HepG2 (cell line): Measurements from ENCODE around the gene HPCAL1. TPM values are rescaled to one million over a fixed set of nuclear protein-coding genes. Genes with fewer than 3 reads are reported as not detected.

Experiments used
- CHD2 ChIP-seq: IDR thresholded peaks from 2 replicates; pipeline ENCODE4 v1.6.1; 2011; ENCODE audit warnings: low read depth, low read length, improper control_type of control experiment
- FIP1L1 ChIP-seq: fragments of 200-400 bp; formaldehyde crosslinking; IDR thresholded peaks from 2 replicates; pipeline ENCODE4 v1.6.1; 2018; ENCODE audit warnings: low read depth, mild to moderate bottlenecking, low read length, moderate library complexity, borderline replicate concordance; ENCODE audit not compliant: insufficient read depth
- HOXD1 ChIP-seq: sonication (generic); formaldehyde crosslinking; IDR thresholded peaks from 2 replicates; pipeline ENCODE4 v1.5.0; 2020; ENCODE audit warnings: missing genetic modification reagents
- MAFG ChIP-seq: sonication (generic); formaldehyde crosslinking; IDR thresholded peaks from 2 replicates; pipeline ENCODE4 v1.5.1; 2020; ENCODE audit warnings: mild to moderate bottlenecking, missing genetic modification reagents
- MXD4 ChIP-seq: IDR thresholded peaks from 2 replicates; pipeline ENCODE4 v1.6.1; 2016; ENCODE audit warnings: mild to moderate bottlenecking, missing biosample characterization, missing genetic modification reagents
- YEATS2 ChIP-seq: sonication (generic); formaldehyde crosslinking; IDR thresholded peaks from 2 replicates; pipeline ENCODE4 v1.4.0; 2020; ENCODE audit warnings: missing genetic modification reagents, borderline replicate concordance
- ZNF232 ChIP-seq: sonication (generic); formaldehyde crosslinking; IDR thresholded peaks from 2 replicates; pipeline ENCODE4 v1.4.0; 2020; ENCODE audit warnings: missing genetic modification reagents, borderline replicate concordance
- ZNF737 ChIP-seq: sonication (generic); formaldehyde crosslinking; IDR thresholded peaks from 2 replicates; pipeline ENCODE4 v1.5.0; 2020; ENCODE audit warnings: missing genetic modification reagents, mild to moderate bottlenecking, borderline replicate concordance
- ZNF878 ChIP-seq: sonication (generic); formaldehyde crosslinking; IDR thresholded peaks from 2 replicates; pipeline ENCODE4 v1.8.1; 2023; ENCODE audit warnings: mild to moderate bottlenecking, missing genetic modification reagents, moderate library complexity
- polyA plus RNA-seq, 8 experiments: library from polyadenylated mRNA; depleted of rRNA in 3 of 8; stranded (reverse) in 7 of 8; unstranded in 1 of 8; fragments of >200 nt; fragmentation: Illumina TruSeq in 4 of 8; extraction: Trizol in 4 of 8; gene quantifications; 2 replicates each; pipeline versions ENCODE4 v1.2.1 to v1.2.3, GENCODE V29; 2011 to 2016; ENCODE audit warnings: low read depth in 4 of 8, missing spikeins in 1 of 8, mixed read lengths in 1 of 8; ENCODE audit not compliant: insufficient read depth in 1 of 8
- total RNA-seq, 5 experiments: library from RNA; depleted of rRNA; stranded (reverse); fragments of >200 nt; fragmentation: Illumina TruSeq; extraction: Trizol; gene quantifications; 2 replicates each; pipeline ENCODE4 v1.2.3, GENCODE V29; 2016; ENCODE audit warnings: low read depth in 1 of 5
- TF ChIP-seq, protein P1 (sequence below): sonication (generic); formaldehyde crosslinking; IDR thresholded peaks from 2 replicates; pipeline ENCODE4 v1.4.0; 2020; ENCODE audit warnings: missing genetic modification reagents, borderline replicate concordance
- TF ChIP-seq, protein P2 (sequence below): sonication (generic); formaldehyde crosslinking; IDR thresholded peaks from 2 replicates; pipeline ENCODE4 v1.4.0; 2020; ENCODE audit warnings: mild to moderate bottlenecking, missing genetic modification reagents
- TF ChIP-seq, protein P3 (sequence below): sonication (generic); formaldehyde crosslinking; IDR thresholded peaks from 2 replicates; pipeline ENCODE4 v1.4.0; 2020; ENCODE audit warnings: low read depth, mild to moderate bottlenecking, missing genetic modification reagents

Gene HPCAL1
- total and polyA plus RNA-seq, 2 of the 13 experiments (the other 11 are each of a cell fraction or from before 2014, with no cell fraction given) = 29.5 to 29.9 TPM

DNA sequence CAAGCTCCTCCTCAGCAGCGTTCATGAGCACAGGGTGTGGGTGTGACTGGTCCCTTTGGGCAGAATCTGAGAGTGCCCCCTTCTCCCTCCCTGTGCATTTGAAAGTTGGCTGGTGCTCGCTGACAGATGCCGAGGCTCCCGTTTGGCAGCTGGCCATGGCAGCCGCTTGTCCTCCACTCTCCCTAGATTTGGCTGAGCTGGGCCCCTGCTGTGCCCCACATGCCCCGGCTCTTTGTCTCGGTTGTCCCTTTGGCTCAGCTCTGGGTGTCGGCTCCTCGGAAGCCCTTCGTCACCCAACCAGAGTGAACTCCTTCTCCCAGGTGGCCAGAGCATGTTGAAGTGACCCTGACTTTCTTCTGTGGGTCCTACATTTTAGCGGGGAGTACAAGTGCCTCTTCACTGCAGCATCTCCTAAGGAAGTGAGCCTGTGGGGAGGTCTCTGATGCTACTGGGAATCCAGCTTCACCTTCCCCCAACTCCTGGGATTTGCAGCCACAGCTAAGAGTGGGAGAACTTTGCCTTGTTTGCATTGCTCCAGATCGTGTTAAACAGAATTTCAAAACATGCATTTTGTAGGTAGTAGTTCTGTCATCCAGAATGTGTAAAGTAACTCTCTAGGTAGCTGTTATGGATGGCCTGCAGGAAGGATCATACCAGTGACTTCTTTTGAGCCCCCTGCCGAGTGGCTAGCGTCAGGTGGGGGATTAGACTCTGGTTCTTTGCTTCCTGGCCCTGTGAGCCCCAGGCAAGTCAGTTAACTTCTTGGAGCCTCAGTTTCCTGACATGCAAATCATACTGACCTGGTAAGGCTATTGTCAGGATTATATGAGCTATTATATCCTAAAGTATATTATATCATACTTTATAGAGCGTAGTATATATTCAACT is 24.2 kb downstream of the HPCAL1 start (continued):
- TF ChIP-seq FIP1L1 (no peak), CHD2 (no peak), MXD4 (CRISPR knock-in tag) (no peak), ZNF737 (CRISPR knock-in tag) (no peak), YEATS2 (CRISPR knock-in tag) (no peak), ZNF232 (CRISPR knock-in tag) (no peak), ZNF878 (CRISPR knock-in tag) (no peak), HOXD1 (CRISPR knock-in tag) (no peak), MAFG (CRISPR knock-in tag) (no peak)
- TF ChIP-seq, protein P1, sequence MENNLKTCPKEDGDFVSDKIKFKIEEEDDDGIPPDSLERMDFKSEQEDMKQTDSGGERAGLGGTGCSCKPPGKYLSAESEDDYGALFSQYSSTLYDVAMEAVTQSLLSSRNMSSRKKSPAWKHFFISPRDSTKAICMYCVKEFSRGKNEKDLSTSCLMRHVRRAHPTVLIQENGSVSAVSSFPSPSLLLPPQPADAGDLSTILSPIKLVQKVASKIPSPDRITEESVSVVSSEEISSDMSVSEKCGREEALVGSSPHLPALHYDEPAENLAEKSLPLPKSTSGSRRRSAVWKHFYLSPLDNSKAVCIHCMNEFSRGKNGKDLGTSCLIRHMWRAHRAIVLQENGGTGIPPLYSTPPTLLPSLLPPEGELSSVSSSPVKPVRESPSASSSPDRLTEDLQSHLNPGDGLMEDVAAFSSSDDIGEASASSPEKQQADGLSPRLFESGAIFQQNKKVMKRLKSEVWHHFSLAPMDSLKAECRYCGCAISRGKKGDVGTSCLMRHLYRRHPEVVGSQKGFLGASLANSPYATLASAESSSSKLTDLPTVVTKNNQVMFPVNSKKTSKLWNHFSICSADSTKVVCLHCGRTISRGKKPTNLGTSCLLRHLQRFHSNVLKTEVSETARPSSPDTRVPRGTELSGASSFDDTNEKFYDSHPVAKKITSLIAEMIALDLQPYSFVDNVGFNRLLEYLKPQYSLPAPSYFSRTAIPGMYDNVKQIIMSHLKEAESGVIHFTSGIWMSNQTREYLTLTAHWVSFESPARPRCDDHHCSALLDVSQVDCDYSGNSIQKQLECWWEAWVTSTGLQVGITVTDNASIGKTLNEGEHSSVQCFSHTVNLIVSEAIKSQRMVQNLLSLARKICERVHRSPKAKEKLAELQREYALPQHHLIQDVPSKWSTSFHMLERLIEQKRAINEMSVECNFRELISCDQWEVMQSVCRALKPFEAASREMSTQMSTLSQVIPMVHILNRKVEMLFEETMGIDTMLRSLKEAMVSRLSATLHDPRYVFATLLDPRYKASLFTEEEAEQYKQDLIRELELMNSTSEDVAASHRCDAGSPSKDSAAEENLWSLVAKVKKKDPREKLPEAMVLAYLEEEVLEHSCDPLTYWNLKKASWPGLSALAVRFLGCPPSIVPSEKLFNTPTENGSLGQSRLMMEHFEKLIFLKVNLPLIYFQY = no peak
- TF ChIP-seq, protein P2, sequence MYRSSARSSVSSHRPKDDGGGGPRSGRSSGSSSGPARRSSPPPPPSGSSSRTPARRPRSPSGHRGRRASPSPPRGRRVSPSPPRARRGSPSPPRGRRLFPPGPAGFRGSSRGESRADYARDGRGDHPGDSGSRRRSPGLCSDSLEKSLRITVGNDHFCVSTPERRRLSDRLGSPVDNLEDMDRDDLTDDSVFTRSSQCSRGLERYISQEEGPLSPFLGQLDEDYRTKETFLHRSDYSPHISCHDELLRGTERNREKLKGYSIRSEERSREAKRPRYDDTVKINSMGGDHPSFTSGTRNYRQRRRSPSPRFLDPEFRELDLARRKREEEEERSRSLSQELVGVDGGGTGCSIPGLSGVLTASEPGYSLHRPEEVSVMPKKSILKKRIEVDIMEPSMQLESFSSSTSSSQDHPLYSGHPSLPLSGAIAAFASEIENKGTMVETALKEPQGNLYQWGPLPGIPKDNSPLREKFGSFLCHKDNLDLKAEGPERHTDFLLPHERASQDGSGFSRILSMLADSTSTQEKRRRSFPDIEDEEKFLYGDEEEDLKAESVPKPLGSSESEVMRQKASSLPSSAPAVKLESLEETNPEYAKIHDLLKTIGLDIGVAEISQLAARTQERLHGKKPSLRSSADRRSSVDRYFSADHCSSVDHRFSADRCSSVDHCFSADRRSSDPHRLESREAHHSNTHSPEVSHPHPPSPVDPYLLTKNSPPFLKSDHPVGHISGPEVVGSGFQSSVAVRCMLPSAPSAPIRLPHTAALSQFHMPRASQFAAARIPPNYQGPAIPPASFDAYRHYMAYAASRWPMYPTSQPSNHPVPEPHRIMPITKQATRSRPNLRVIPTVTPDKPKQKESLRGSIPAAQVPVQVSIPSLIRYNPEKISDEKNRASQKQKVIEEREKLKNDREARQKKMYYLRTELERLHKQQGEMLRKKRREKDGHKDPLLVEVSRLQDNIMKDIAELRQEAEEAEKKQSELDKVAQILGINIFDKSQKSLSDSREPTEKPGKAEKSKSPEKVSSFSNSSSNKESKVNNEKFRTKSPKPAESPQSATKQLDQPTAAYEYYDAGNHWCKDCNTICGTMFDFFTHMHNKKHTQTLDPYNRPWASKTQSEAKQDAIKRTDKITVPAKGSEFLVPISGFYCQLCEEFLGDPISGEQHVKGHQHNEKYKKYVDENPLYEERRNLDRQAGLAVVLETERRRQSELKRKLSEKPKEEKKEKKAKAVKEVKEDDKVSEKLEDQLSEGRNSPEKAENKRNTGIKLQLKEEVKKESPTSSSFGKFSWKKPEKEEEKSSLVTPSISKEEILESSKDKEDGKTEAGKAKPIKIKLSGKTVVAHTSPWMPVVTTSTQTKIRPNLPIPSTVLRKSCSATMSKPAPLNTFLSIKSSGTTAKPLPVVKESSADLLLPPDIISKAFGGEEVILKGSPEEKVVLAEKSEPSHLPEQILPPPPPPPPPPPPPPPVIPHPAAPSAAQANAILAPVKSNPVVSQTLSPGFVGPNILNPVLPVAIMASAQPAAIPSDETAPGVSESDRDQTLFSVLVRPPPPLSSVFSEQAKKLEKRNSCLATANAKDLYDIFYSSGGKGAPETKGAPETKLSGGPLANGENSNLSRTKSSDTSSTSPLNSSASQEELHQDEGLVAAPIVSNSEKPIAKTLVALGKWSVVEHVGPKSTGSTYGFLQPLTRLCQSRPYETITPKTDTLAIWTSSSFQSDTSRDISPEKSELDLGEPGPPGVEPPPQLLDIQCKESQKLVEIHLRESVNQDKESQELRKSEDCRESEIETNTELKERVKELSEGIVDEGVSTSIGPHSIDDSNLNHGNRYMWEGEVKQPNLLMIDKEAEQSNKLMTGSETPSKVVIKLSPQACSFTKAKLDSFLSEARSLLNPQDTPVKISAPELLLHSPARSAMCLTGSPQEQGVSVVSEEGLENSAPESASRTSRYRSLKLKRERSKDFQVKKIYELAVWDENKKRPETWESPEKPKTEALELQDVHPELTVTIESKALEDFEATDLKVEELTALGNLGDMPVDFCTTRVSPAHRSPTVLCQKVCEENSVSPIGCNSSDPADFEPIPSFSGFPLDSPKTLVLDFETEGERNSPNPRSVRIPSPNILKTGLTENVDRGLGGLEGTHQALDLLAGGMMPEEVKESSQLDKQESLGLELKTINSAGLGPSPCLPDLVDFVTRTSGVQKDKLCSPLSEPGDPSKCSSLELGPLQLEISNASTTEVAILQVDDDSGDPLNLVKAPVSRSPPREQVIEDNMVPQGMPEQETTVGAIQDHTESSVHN (CRISPR knock-in tag) = no peak
- TF ChIP-seq, protein P3, sequence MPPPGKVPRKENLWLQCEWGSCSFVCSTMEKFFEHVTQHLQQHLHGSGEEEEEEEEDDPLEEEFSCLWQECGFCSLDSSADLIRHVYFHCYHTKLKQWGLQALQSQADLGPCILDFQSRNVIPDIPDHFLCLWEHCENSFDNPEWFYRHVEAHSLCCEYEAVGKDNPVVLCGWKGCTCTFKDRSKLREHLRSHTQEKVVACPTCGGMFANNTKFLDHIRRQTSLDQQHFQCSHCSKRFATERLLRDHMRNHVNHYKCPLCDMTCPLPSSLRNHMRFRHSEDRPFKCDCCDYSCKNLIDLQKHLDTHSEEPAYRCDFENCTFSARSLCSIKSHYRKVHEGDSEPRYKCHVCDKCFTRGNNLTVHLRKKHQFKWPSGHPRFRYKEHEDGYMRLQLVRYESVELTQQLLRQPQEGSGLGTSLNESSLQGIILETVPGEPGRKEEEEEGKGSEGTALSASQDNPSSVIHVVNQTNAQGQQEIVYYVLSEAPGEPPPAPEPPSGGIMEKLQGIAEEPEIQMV (CRISPR knock-in tag) = no peak
